ENCODE measurements around the gene PCDHGA1. TPM values are rescaled to one million over a fixed set of nuclear protein-coding genes. Genes with fewer than 3 reads are reported as not detected.
"Not testable (repeated sequence)": the region's sequence is repeated elsewhere in the genome, so short reads cannot be mapped to it uniquely, and the experiment has no call there.

PCDHGA1 gene
- total and polyA plus RNA-seq, 7 donors, result 0.27 to 2.1 (median 0.59) TPM

GRCh38 chr5:141387557-141388311 lies 57.4 kb downstream of the PCDHGA1 start, which contains the start of gene PCDHGB4:
PCDHGB4 (plus strand) TSS chr5:141387698; CDS start chr5:141387885, 187 bp downstream.
- DNase-seq, result peak; percentile 40 to 73
- H3K27ac ChIP-seq; H3K36me3 ChIP-seq (ENCODE audit: insufficient read depth in 1 of 2, low read depth in 1 of 2); H3K4me1 ChIP-seq; H3K9me3 ChIP-seq; intact Hi-C loops (cut with DNase I): not testable (repeated sequence)
- peak; percentile 86 to 94 (median 90) for ATAC-seq
- 6 to 13% (median 12%) methylated on average over 20 to 21 of the region's 40 CpGs for WGBS, 3 donors
- Histone ChIP-seq H3K27me3 (ENCODE audit: insufficient read depth in 3 of 3, low read length in 2 of 3) (peaks cover 0 to 40% (median 12%) of the 10 kb centered on the region in 3 donors), H3K4me3 (peak within 1 kb of the TSS; percentile 55)
- peak; percentile 54 for TF ChIP-seq CTCF (IDR thresholded peaks at IDR 0.05)

GRCh38 chr5:141388661-141389060 lies 58.3 kb downstream of the PCDHGA1 start:
- 46 to 57% (median 52%) methylated on average over 10 of the region's 10 CpGs for WGBS, 3 donors
- H3K4me1 ChIP-seq, result no peaks in the 10 kb centered on the region

GRCh38 chr5:141389153-141390042 lies 59.1 kb downstream of the PCDHGA1 start:
- 43 to 44% (median 43%) methylated on average over 77 of the region's 77 CpGs for WGBS, 3 donors
- ATAC-seq (no peak), DNase-seq (no peak)
- Histone ChIP-seq H3K4me1 (no peaks in the 10 kb centered on the region), H3K27me3 (ENCODE audit: insufficient read depth in 3 of 3, low read length in 2 of 3) (peaks cover 0 to 37% (median 13%) of the 10 kb centered on the region in 3 donors), H3K4me3 (no peak overlapping the region), H3K36me3 (ENCODE audit: insufficient read depth in 1 of 2, low read depth in 1 of 2) (no peaks in the 10 kb centered on the region), H3K9me3 (no peaks in the 10 kb centered on the region), H3K27ac (no peak overlapping the region)
- intact Hi-C loops (cut with DNase I), result loop anchor here in 1 of 2 donors (2.0 kb wide), 1 partner anchor 21 kb away; no protein-coding TSS in a partner anchor
- TF ChIP-seq CTCF (IDR thresholded peaks at IDR 0.05), result no peak

More at GRCh38 chr5:141388661-141389060, 58.3 kb downstream of the PCDHGA1 start:
- peak overlapping the region; percentile 31 for H3K4me3 ChIP-seq
- no peak overlapping the region for H3K27ac ChIP-seq
- DNase-seq (no peak), ATAC-seq (no peak)
- H3K36me3 ChIP-seq (ENCODE audit: insufficient read depth in 1 of 2, low read depth in 1 of 2), result no peaks in the 10 kb centered on the region
- H3K27me3 ChIP-seq (ENCODE audit: insufficient read depth in 3 of 3, low read length in 2 of 3), result peaks cover 0 to 38% (median 13%) of the 10 kb centered on the region in 3 donors
- no peak for TF ChIP-seq CTCF (IDR thresholded peaks at IDR 0.05)
- intact Hi-C loops (cut with DNase I), result no loop called here
- no peaks in the 10 kb centered on the region for H3K9me3 ChIP-seq

- no peak for DNase-seq
- Histone ChIP-seq H3K36me3 (ENCODE audit: insufficient read depth in 1 of 2, low read depth in 1 of 2) (no peaks in the 10 kb centered on the region), H3K4me3 (no peak within 1 kb of the TSS), H3K27me3 (ENCODE audit: insufficient read depth in 3 of 3, low read length in 2 of 3) (peaks cover 0 to 37% (median 15%) of the 10 kb centered on the region in 3 donors), H3K4me1 (no peaks in the 10 kb centered on the region), H3K27ac (no peak within 1 kb of the TSS), H3K9me3 (no peaks in the 10 kb centered on the region)
- peak; percentile 35 for TF ChIP-seq CTCF (IDR thresholded peaks at IDR 0.05)
- intact Hi-C loops (cut with DNase I), result no loop called here
- WGBS, 3 donors, result 33 to 37% (median 33%) methylated on average over 38 of the region's 38 CpGs
- ATAC-seq, result peak in 3 of 4 donors; percentile 28 to 48 (median 30)
These were observed 62.3 kb downstream of the PCDHGA1 start, which contains the start of gene PCDHGA8 for GRCh38 chr5:141392429-141393198. PCDHGA8 (plus strand) TSS chr5:141392633; CDS start chr5:141392814, 181 bp downstream.

Data from psoas muscle (tissue), 8 donors.